ENCODE results near the gene DRC7.

- no peak for TF ChIP-seq CTCF (IDR thresholded peaks at IDR 0.05)
- TF ChIP-seq POLR2A (IDR thresholded peaks at IDR 0.05): no peak
- TF ChIP-seq POLR2AphosphoS5 (IDR thresholded peaks at IDR 0.05; ENCODE audit: insufficient read depth in 1 of 2, low read depth in 1 of 2): no peak
Measured at GRCh38 chr16:57721356-57722209, 27.0 kb downstream of the DRC7 start.
